PC-9 (cell line): ENCODE measurements around the gene CALY. TPM values are rescaled to one million over a fixed set of nuclear protein-coding genes. Genes with fewer than 3 reads are reported as not detected.
A peak's percentile ranks its signal among the peaks of the same experiment; 100 is the strongest.

Source experiments
- BruUV-seq: library from RNA; stranded (reverse); fragments of 400-500 nt; replicated peaks from 2 replicates; lab custom pipeline; 2021; lab: Mats Ljungman, UMichigan
- CTCF ChIA-PET: fragments of 300-600 bp; sonication (Branson Sonifier 250); formaldehyde crosslinking; loops from one replicate; lab custom pipeline; 2022; ENCODE audit warnings: antibody characterized with exemption; lab: Charles Lee
- POLR2A ChIA-PET: fragments of 300-600 bp; sonication (Branson Sonifier 250); formaldehyde crosslinking; loops from one replicate; lab custom pipeline; 2022; ENCODE audit warnings: antibody characterized with exemption; ENCODE audit not compliant: unreplicated experiment; lab: Charles Lee
- DNase-seq, 2 experiments: peaks; one replicate each; pipeline versions ENCODE4 v3.0.0 to v3.0.0-alpha.2; 2015 to 2022; ENCODE audit warnings: mixed read lengths in 1 of 2
- H2AFZ ChIP-seq: fragments of 200-600 bp; sonication (generic); 2 replicates; pipeline ENCODE4 v1.8.1; 2017; ENCODE audit warnings: antibody characterized with exemption
- H3F3A ChIP-seq: fragments of 200-600 bp; sonication (generic); 2 replicates; pipeline ENCODE4 v1.8.1; 2017; ENCODE audit warnings: antibody characterized with exemption, mild to moderate bottlenecking, low read depth; ENCODE audit not compliant: insufficient read depth
- H3K27ac ChIP-seq: fragments of 200-600 bp; sonication (generic); 2 replicates; pipeline ENCODE4 v1.6.1; 2016; ENCODE audit warnings: mixed run types
- H3K27me3 ChIP-seq: fragments of 200-600 bp; sonication (generic); 2 replicates; pipeline ENCODE4 v1.6.1; 2016; ENCODE audit warnings: low read depth, mixed run types; ENCODE audit not compliant: insufficient read depth
- H3K36me3 ChIP-seq: fragments of 200-600 bp; sonication (generic); 2 replicates; pipeline ENCODE4 v1.6.1; 2016; ENCODE audit warnings: low read depth, mixed run types
- H3K4me1 ChIP-seq: fragments of 200-600 bp; sonication (generic); replicated peaks from 2 replicates; pipeline ENCODE4 v1.6.1; 2016; ENCODE audit warnings: mixed run types; ENCODE audit not compliant: insufficient read depth
- H3K4me2 ChIP-seq: fragments of 200-600 bp; sonication (generic); 2 replicates; pipeline ENCODE4 v1.6.1; 2017; ENCODE audit warnings: mixed run types
- H3K4me3 ChIP-seq: fragments of 200-600 bp; sonication (generic); 2 replicates; pipeline ENCODE4 v1.6.1; 2016; ENCODE audit warnings: mixed run types
- H3K79me2 ChIP-seq: fragments of 200-600 bp; sonication (generic); 2 replicates; pipeline ENCODE4 v1.6.1; 2017; ENCODE audit warnings: low read depth, mixed run types
- H3K9me2 ChIP-seq: fragments of 200-600 bp; sonication (generic); 2 replicates; pipeline ENCODE4 v1.8.1; 2017; ENCODE audit warnings: mild to moderate bottlenecking; ENCODE audit not compliant: insufficient read depth
- H3K9me3 ChIP-seq: fragments of 200-600 bp; sonication (generic); 2 replicates; pipeline ENCODE4 v1.8.1; 2016; ENCODE audit warnings: low read depth; ENCODE audit not compliant: insufficient read depth
- H4K20me1 ChIP-seq: fragments of 200-600 bp; sonication (generic); 2 replicates; pipeline ENCODE4 v1.8.1; 2017; ENCODE audit not compliant: insufficient read depth
- EZH2 ChIP-seq: fragments of 200-600 bp; sonication (generic); IDR thresholded peaks from 2 replicates; pipeline ENCODE4 v1.8.0; 2017; ENCODE audit warnings: antibody characterized with exemption, low read depth
- intact Hi-C: fragments of 100-400 bp; cut with micrococcal nuclease; formaldehyde crosslinking; loops from one replicate; pipeline ENCODE4 v1.10.0; 2022; ENCODE audit not compliant: unreplicated experiment
- total RNA-seq: library from RNA; stranded (reverse); gene quantifications from 2 replicates; pipeline ENCODE4 v1.2.3, GENCODE V29; 2021
- TF ChIP-seq, protein P1 (sequence below): fragments of 200-600 bp; sonication (generic); conservative IDR thresholded peaks from 2 replicates; pipeline ENCODE4 v1.6.1; 2017; ENCODE audit warnings: mixed run types, antibody characterized with exemption, mild to moderate bottlenecking, moderate library complexity

The CALY gene
- total RNA-seq, 1 experiment from 2014 or later: not detected

DNA sequence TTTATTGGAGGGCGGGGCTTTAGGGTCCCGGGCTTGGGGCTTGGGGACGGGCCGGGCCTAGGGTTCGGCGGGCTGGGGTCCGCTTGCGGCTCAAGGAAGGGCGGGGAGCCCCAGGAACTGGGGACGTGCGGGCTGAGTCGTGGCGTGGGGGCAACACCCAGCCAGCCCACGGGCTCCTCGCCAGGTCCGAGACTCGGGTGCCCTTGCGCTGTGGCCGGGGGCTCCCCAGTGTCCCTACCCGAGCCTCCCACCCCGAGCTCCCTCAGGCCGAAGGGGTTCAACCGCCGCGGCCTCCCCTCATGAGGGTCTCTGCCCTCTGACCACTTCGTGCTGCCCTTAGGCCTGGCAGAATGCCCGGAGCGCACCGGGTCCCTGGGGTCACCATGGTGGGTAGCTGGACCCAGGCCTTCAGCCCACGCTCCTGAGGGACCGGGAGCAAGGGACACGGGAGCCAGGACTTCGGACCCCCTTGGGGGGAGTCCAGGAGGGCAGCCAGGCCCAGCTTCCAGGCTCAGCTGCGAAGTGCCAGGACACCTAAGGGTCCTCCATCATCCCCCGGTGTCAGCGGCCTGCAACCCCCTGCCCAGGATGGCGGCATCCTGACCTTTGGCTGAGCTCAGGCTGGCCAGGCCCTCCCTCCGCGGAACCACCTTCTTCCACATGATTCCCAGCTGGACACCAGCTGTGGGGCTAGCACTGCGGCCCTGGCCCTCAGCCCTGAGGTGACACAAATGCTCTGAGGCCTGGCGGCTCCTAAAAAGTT is 21.6 kb upstream of the CALY start:
- no peak for DNase-seq
- no peaks in the 10 kb centered on the region for H3K9me2 ChIP-seq
- no peaks in the 10 kb centered on the region for H4K20me1 ChIP-seq
- no peaks in the 10 kb centered on the region for H3K4me1 ChIP-seq
- no peak overlapping the region for H3K4me2 ChIP-seq
- CTCF ChIA-PET: no interaction called here
- no peak for TF ChIP-seq EZH2
- H2AFZ ChIP-seq: no peak overlapping the region
- intact Hi-C loops: no loop called here
- no peak overlapping the region for H3K4me3 ChIP-seq
- H3K79me2 ChIP-seq: no peaks in the 10 kb centered on the region
- H3K27me3 ChIP-seq: no peaks in the 10 kb centered on the region
- POLR2A ChIA-PET: no interaction called here
- H3K9me3 ChIP-seq: no peaks in the 10 kb centered on the region
- BruUV-seq: no TSS peak
- no peaks in the 10 kb centered on the region for H3F3A ChIP-seq
- no peaks in the 10 kb centered on the region for H3K36me3 ChIP-seq
- no peak overlapping the region for H3K27ac ChIP-seq

DNA sequence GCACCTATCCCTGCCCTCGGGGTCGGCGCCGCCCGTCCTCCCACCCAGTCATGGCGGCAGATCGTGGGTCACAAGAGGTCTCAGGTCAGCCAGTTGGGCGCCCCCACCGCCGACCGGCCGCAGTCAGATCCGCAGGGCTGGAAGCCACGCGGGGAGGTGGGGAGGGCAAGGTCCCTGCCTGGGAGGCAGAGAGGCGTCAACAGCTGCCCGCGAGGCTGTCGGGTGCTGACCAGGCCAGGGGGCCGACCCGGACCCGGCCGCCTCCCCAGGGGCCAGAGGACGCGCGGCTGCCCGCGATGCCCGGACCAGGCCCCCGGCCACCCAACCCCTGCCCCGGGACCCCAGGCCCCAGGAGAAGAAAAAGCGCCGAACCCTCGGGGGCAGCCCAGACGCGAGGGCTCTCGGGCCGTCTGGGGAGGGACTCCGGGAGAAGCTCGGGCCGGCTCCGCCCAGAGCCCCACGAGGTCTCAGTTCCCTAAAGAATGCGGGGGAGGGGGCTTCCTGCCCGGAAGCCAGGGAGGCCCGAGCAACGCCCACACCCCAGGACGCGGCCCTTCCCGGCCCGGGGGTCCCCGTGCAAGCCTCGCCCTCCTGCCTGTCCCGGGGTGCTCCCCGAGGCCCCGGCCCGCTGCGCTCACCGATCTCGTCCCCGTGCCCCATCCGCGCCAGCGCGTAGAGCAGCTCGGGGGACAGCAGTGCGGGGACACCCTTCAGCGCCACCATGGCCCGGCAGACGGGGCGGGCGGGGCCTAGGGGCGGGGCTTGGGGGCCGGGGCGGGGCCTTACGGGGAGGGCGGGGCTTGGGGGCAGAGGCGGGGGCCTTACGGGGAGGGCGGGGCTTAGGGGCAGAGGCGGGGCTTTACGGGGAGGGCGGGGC is 20.8 kb upstream of the CALY start, which contains the start of gene FUOM:
FUOM (minus strand) TSS at position 735 of the 877 bp plus-strand sequence; CDS start at position 723, 12 bp downstream.
- H3K4me2 ChIP-seq: peak within 1 kb of the TSS; percentile 82
- no peaks in the 10 kb centered on the region for H3F3A ChIP-seq
- no peaks in the 10 kb centered on the region for H3K79me2 ChIP-seq
- TF ChIP-seq EZH2: no peak
- TF ChIP-seq, protein P1, sequence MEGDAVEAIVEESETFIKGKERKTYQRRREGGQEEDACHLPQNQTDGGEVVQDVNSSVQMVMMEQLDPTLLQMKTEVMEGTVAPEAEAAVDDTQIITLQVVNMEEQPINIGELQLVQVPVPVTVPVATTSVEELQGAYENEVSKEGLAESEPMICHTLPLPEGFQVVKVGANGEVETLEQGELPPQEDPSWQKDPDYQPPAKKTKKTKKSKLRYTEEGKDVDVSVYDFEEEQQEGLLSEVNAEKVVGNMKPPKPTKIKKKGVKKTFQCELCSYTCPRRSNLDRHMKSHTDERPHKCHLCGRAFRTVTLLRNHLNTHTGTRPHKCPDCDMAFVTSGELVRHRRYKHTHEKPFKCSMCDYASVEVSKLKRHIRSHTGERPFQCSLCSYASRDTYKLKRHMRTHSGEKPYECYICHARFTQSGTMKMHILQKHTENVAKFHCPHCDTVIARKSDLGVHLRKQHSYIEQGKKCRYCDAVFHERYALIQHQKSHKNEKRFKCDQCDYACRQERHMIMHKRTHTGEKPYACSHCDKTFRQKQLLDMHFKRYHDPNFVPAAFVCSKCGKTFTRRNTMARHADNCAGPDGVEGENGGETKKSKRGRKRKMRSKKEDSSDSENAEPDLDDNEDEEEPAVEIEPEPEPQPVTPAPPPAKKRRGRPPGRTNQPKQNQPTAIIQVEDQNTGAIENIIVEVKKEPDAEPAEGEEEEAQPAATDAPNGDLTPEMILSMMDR: no peak
- H3K4me3 ChIP-seq: peak within 1 kb of the TSS; percentile 63
- POLR2A ChIA-PET: no interaction called here
- H3K9me2 ChIP-seq: no peaks in the 10 kb centered on the region
- no TSS peak for BruUV-seq
- no peaks in the 10 kb centered on the region for H4K20me1 ChIP-seq
- no peaks in the 10 kb centered on the region for H3K27me3 ChIP-seq
- intact Hi-C loops: no loop called here
- no peaks in the 10 kb centered on the region for H3K36me3 ChIP-seq
- no peaks in the 10 kb centered on the region for H3K4me1 ChIP-seq
- peak within 1 kb of the TSS; percentile 82 for H2AFZ ChIP-seq
- no peaks in the 10 kb centered on the region for H3K9me3 ChIP-seq
- no peak within 1 kb of the TSS for H3K27ac ChIP-seq
- CTCF ChIA-PET: no interaction called here
- DNase-seq: peak in 1 of 2 experiments; percentile 41

DNA sequence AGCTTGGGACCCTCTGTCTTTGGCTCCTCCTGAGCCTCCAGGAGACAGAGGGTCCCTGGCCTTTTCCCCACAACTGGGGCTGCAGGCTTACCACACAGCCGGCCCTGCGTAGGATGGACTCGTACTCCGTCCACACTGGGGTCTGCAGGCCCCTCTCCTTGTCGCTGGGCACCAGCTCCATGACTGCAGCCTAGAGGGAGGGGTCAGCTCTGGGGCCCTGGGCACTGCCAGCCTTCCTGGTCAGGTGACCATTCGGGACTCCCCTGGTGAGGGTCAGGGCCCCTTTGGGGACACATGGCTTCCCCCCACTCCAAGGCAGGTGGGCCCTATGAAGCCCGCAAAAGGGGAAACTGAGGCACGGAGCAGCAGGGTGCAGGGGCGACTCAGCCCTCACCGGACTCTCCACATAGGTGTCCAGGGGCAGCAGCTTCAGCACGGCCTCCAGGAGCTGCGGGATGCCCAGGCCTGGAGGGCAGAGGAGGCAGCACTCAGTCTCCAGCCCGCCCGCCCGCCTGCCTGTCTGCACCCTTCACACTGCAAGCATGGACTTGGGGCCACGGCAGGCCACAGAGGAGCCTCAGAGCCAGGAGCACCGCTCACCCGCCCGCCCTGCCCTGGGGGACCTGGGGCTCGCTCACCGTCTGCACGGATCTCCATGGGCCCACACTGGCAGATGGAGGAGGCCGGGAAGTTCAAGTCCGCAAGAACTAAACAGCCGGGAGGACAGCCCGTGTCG is 20.0 kb upstream of the CALY start:
- peak overlapping the region; percentile 82 for H2AFZ ChIP-seq
- TF ChIP-seq EZH2: no peak
- TF ChIP-seq, protein P1: no peak
- no peaks in the 10 kb centered on the region for H3F3A ChIP-seq
- DNase-seq: no peak
- POLR2A ChIA-PET: no interaction called here
- H3K4me1 ChIP-seq: no peaks in the 10 kb centered on the region
- no peaks in the 10 kb centered on the region for H3K27me3 ChIP-seq
- no peaks in the 10 kb centered on the region for H4K20me1 ChIP-seq
- peak overlapping the region; percentile 63 for H3K4me3 ChIP-seq
- H3K79me2 ChIP-seq: no peaks in the 10 kb centered on the region
- peak overlapping the region; percentile 82 for H3K4me2 ChIP-seq
- H3K27ac ChIP-seq: no peak overlapping the region
- BruUV-seq: TSS peak; percentile 20
- intact Hi-C loops: no loop called here
- CTCF ChIA-PET: no interaction called here
- no peaks in the 10 kb centered on the region for H3K36me3 ChIP-seq
- H3K9me2 ChIP-seq: no peaks in the 10 kb centered on the region
- no peaks in the 10 kb centered on the region for H3K9me3 ChIP-seq
